HK-2 (cell line): ENCODE measurements around the gene SMIM1.
"Not testable (repeated sequence)": the region's sequence is repeated elsewhere in the genome, so short reads cannot be mapped to it uniquely, and the experiment has no call there.

ENCODE experiments used
- DNase-seq: peaks from one replicate; pipeline ENCODE4 v3.0.0-alpha.2; 2018; ENCODE audit not compliant: unreplicated experiment

The SMIM1 gene

DNA sequence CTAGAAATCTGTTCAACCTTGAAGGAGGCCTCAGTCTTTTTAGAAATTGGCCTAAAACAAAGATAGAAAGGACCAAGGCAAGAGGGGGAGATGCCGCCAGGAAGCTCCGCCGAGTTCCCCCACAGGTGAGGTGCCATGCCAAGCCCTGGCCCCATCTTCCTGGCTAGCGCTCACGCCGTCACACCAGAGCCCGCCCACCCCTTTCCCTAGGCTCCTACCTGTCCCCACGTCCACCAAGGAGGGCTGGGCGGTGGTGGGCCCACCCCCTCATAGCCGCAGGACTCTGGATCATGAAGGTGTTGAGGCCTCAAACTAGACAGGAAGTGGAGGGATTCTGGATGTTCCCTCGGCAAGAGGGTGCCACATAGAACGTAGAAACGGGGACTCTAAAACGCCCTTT, 35.8 kb upstream of the SMIM1 start:
- no peak for DNase-seq

- DNase-seq, result no peak
Measured at GRCh38 chr1:3738943-3739342, 33.6 kb upstream of the SMIM1 start.

DNA sequence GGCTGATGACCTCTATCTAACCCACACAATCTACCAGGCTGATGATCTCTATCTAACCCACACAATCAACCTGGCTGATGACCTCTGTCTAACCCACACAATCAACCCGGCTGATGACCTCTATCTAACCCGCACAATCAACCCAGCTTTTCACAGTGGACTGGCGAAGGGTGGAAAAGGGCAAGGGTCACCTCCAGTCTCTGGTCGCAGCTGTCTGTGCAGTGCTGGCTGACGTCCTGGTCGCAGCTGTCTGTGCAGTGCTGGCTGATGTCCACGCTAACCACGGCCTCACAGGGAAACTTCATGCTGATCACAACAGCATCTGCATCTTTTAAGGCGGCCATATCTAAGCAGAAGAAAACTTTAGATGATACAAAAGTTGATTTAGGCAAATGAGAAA, 32.5 kb upstream of the SMIM1 start:
- no peak for DNase-seq

DNA sequence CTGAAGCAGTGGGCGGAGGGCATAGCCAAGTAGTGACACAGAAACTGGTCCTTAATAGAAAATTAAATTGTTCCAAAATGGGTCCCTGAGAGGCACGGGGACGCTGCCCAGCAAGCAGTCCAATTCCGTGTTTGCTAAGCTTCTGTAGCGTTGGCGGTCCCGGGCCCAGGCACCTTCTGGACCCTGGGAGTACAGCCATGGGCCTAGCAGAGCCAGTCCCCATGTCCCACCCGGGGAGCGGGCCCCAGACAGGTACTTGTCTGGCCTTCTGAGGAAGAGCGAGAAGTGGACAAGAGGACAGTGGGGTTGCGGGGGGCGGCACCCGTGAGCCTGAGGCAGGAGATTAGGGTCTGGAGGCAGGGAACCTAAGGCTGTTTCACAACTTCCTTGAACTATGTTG, 31.8 kb upstream of the SMIM1 start:
- DNase-seq, result no peak

- DNase-seq, result no peak
Measured at GRCh38 chr1:3741566-3742438, 30.7 kb upstream of the SMIM1 start.

GRCh38 chr1:3742439-3743298, 29.9 kb upstream of the SMIM1 start:
- no peak for DNase-seq

DNA sequence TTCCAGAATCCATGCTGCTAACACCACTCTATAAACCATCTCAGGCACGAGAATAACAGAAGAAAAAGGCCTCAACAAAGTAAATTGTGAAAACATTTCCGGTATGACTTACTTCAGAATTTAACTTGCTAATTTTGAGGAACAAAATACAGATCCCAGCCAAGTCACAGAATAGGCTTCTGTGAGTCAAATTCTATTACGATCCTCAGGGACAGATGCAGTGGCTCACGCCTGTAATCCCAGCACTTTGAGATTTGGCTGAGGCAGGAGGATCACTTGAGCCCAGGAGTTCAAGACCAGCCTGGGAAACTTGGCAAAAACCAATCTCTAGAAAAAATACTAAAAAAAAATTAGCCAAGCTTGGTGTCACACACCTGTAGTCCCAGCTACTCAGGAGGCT, 29.1 kb upstream of the SMIM1 start:
- DNase-seq, result no peak

- no peak for DNase-seq
Measured at GRCh38 chr1:3743826-3744225, 28.7 kb upstream of the SMIM1 start.

GRCh38 chr1:3744646-3745045, 27.9 kb upstream of the SMIM1 start:
- DNase-seq, result no peak

GRCh38 chr1:3745071-3745470, 27.5 kb upstream of the SMIM1 start:
- DNase-seq, result no peak

GRCh38 chr1:3745590-3746381, 26.8 kb upstream of the SMIM1 start:
- DNase-seq, result no peak

- no peak for DNase-seq
Measured at GRCh38 chr1:3746389-3746829, 26.1 kb upstream of the SMIM1 start.

- DNase-seq, result no peak
Measured at GRCh38 chr1:3746830-3747521, 25.6 kb upstream of the SMIM1 start.

DNA sequence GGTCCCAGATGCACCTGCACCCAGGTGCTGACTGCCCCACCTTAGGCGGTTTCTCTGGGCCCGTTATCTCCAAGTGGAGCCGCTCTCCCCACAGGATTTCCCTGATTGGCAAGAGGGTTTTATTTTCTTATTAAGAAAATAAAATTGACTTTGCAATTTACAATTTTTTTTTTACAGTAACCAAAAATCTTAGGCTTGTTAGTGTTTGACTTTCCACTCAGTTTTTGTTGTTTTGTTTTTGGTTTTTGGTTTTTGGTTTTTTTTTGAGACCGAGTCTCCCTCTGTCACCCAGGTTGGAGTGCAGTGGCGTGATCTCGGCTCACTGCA, 25.1 kb upstream of the SMIM1 start:
- DNase-seq, result no peak

- DNase-seq, result no peak
Measured at GRCh38 chr1:3747903-3748302, 24.6 kb upstream of the SMIM1 start.

DNA sequence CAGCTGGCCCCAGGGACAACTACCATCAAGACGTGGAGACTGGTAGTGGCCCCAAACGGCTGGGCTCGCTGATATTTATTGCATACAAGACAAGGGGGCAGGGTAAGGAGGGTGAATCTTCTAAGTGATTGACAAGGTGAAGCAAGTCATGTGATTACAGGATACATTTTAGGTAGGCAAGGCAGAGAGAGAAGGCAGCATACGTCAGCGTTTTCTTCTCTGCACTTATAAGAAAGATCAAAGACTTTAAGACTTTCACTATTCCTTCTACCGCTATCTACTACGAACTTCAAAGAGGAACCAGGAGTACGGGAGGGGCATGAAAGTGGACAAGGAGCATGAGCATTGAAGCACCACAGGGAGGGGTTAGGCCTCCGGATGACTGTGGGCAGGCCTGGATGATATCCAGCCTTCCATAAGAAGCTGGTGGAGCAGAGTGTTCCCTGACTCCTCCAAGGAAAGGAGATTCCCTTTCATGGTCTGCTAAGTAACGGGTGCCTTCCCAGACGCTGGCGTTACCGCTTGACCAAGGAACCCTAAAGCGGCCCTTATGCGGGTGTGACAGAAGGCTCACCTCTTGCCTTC, 24.1 kb upstream of the SMIM1 start:
- DNase-seq, result not testable (repeated sequence)

DNA sequence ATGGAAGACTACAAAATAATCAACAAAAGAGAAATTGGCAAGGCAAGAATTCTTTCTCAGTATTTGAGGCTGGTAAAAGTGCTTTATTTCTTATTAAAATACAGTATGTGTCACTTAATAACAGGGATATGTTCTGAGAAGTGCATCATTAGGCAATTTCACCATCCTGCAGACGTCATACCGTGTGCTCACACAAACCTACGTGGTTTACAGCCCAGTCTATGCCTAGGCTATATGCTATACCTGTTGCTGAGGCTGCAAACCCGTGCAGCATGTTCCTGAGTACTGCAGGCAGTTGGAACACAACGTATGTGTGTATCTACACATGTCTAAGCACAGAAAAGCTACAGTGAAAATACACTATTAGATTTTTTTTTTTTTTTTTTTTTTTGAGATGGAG, 23.0 kb upstream of the SMIM1 start:
- no peak for DNase-seq

DNA sequence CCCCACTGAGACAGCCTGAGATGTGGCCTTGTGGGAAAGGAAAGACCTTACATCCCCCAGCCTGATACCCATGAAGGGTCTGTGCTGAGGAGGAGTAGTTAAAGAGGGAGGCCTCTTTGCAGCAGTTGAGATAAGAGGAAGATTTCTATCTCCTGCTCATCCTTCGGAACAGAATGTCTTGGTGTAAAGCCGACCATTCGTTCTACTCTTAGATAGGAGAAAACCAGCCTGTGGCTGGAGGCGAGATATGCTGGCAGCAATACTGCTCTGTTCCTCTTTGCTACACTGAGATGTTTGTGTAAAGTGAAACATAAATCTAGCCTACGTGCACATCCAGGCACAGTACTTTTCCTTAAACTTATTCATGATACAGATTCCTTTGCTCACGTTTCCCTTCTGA, 21.8 kb upstream of the SMIM1 start:
- no peak for DNase-seq

GRCh38 chr1:3752400-3752945, 20.1 kb upstream of the SMIM1 start, which contains the start of gene CCDC27:
Gene CCDC27 (plus strand): TSS chr1:3752450. CDS start chr1:3752482, 32 bp downstream.
- DNase-seq, result no peak

GRCh38 chr1:3753656-3754454, 18.7 kb upstream of the SMIM1 start:
- DNase-seq, result no peak
